ENCODE measurements around the gene MYH2. TPM values are rescaled to one million over a fixed set of nuclear protein-coding genes. Genes with fewer than 3 reads are reported as not detected.

The MYH2 gene
- total RNA-seq (2022; extraction: Qiagen RNA extraction): not detected in 5 replicates

GRCh38 chr17:10549096-10549842, at the start of gene MYH2:
TSS of gene MYH2 (minus strand) at chr17:10549658. CDS start at chr17:10547920, 1,738 bp downstream.

GRCh38 chr17:10518271-10519037, 31.0 kb downstream of the MYH2 start, which contains the start of gene MYH1:
TSS of gene MYH1 (minus strand) at chr17:10518542. CDS start at chr17:10516642, 1,900 bp downstream.

Other genes with a start within 250 kb of the MYH2 start
- 0.01 to 0.02 TPM in 2 of 5 replicates, not detected in the others for gene MYH13, start 176.7 kb downstream of the MYH2 start, total RNA-seq (2022; extraction: Qiagen RNA extraction)
- gene MYH8, start 127.7 kb downstream of the MYH2 start, total RNA-seq (2022; extraction: Qiagen RNA extraction): not detected in 5 replicates
- gene MYH4, start 80.1 kb downstream of the MYH2 start, total RNA-seq (2022; extraction: Qiagen RNA extraction): not detected in 5 replicates
- not detected in 5 replicates for gene MYH1, start 31.1 kb downstream of the MYH2 start, total RNA-seq (2022; extraction: Qiagen RNA extraction)
- gene MYH3, start 107.7 kb upstream of the MYH2 start, total RNA-seq (2022; extraction: Qiagen RNA extraction): 0.64 to 1.2 TPM (median 0.88 TPM) in 5 replicates
- gene SCO1, start 147.9 kb upstream of the MYH2 start, total RNA-seq (2022; extraction: Qiagen RNA extraction): 50.7 to 60.0 TPM (median 58.4 TPM) in 5 replicates
- gene ADPRM, start 147.9 kb upstream of the MYH2 start, total RNA-seq (2022; extraction: Qiagen RNA extraction): 5.6 to 8.8 TPM (median 8.1 TPM) in 5 replicates
- 1.7 to 2.9 TPM (median 2.4 TPM) in 5 replicates for gene TMEM220, start 180.4 kb upstream of the MYH2 start, total RNA-seq (2022; extraction: Qiagen RNA extraction)